Mammary epithelial cell (primary cell): ENCODE measurements around the gene KIF13A.

Experiments used
- EZH2 ChIP-seq: IDR thresholded peaks from 2 replicates; pipeline ENCODE4 v1.6.1; 2012; ENCODE audit warnings: low read length, inconsistent platforms, borderline replicate concordance
- TF ChIP-seq, protein P1 (sequence below), 2 donors: IDR thresholded peaks in 1 of 2; conservative IDR thresholded peaks in 1 of 2; 2 replicates each; pipeline ENCODE4 v1.5.1; 2011 to 2012; ENCODE audit warnings: inconsistent platforms in 2 of 2, low read length in 2 of 2, mild to moderate bottlenecking in 2 of 2, control low read depth in 1 of 2, low read depth in 1 of 2; ENCODE audit not compliant: insufficient read depth in 1 of 2; ENCODE audit errors: extremely low read depth in 1 of 2

DNA sequence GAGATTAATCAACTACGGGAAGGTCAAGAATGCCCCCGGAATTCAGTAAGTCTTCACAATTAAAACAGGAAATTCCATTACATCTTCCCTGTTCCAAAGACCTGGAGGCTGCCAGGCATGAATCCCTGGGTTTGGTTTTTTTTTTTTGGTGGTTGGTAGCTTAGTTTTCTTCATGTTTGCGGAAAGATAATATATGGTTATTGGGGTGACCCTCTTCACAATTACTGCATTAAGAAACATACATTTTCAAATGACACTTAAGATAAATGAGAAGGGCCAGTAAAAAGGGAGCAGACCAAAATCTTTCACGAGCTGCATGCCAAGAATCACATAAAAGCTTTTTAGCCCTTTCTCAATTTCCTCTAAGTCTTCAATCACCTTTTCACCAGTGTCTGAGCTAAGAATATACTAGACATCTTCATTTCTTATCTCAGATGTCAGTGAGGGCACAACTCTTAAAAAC, 64.0 kb downstream of the KIF13A start:
- TF ChIP-seq, protein P1, sequence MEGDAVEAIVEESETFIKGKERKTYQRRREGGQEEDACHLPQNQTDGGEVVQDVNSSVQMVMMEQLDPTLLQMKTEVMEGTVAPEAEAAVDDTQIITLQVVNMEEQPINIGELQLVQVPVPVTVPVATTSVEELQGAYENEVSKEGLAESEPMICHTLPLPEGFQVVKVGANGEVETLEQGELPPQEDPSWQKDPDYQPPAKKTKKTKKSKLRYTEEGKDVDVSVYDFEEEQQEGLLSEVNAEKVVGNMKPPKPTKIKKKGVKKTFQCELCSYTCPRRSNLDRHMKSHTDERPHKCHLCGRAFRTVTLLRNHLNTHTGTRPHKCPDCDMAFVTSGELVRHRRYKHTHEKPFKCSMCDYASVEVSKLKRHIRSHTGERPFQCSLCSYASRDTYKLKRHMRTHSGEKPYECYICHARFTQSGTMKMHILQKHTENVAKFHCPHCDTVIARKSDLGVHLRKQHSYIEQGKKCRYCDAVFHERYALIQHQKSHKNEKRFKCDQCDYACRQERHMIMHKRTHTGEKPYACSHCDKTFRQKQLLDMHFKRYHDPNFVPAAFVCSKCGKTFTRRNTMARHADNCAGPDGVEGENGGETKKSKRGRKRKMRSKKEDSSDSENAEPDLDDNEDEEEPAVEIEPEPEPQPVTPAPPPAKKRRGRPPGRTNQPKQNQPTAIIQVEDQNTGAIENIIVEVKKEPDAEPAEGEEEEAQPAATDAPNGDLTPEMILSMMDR (conservative IDR thresholded peaks at IDR 0.05 in 1 of 2, IDR thresholded peaks at IDR 0.05 in 1 of 2; ENCODE audit: extremely low read depth in 1 of 2, insufficient read depth in 1 of 2, low read depth in 1 of 2, low read length in 2 of 2), result no peak
- TF ChIP-seq EZH2, result no peak
